Endothelial cell of umbilical vein (primary cell): ENCODE results near the gene DUSP5. TPM values are rescaled to one million over a fixed set of nuclear protein-coding genes. Genes with fewer than 3 reads are reported as not detected.

Experiments used
- BruUV-seq: library from RNA; stranded (reverse); fragments of 400-500 nt; replicated peaks from 2 replicates; lab custom pipeline; 2021; lab: Mats Ljungman, UMichigan
- CTCF ChIA-PET: fragments of 300-600, 350-600 bp; sonication (Branson Sonifier 250); formaldehyde crosslinking; loops from one replicate; lab custom pipeline; 2021; ENCODE audit warnings: antibody characterized with exemption, inconsistent platforms; lab: Charles Lee
- POLR2A ChIA-PET: fragments of 300-600, 350-600 bp; sonication (Branson Sonifier 250); formaldehyde crosslinking; loops from one replicate; lab custom pipeline; 2021; ENCODE audit warnings: antibody characterized with exemption, inconsistent platforms; lab: Charles Lee
- DNase-seq: peaks from one replicate; pipeline ENCODE4 v3.0.0-alpha.2; 2011; ENCODE audit warnings: low read depth, low spot score
- FAIRE-seq: peaks from 2 replicates; lab custom pipeline; 2011; peaks lifted over from hg19 to GRCh38; lab: Jason Lieb, UNC
- H2AFZ ChIP-seq: 2 replicates; pipeline ENCODE4 v1.6.0; 2012; ENCODE audit warnings: low read depth, low read length, control low read depth, inconsistent platforms
- H3K27ac ChIP-seq: 2 replicates; pipeline ENCODE4 v1.5.1; 2011; ENCODE audit warnings: low read depth, mild to moderate bottlenecking, control low read depth, low read length, moderate library complexity; ENCODE audit not compliant: insufficient read depth
- H3K27me3 ChIP-seq, 2 experiments: 2 replicates each; pipeline versions ENCODE4 v1.6.0 to v1.6.1; 2011; ENCODE audit warnings: low read length in 2 of 2, mixed read lengths in 1 of 2; ENCODE audit not compliant: control insufficient read depth in 2 of 2, insufficient read depth in 2 of 2
- H3K36me3 ChIP-seq, 2 experiments: 2 replicates in 1 of 2; 3 replicates in 1 of 2; pipeline ENCODE4 v1.5.1; 2011; ENCODE audit warnings: low read length in 2 of 2, mild to moderate bottlenecking in 1 of 2, moderate library complexity in 1 of 2; ENCODE audit not compliant: control insufficient read depth in 2 of 2, insufficient read depth in 2 of 2; ENCODE audit errors: extremely low read depth in 1 of 2
- H3K4me1 ChIP-seq: 3 replicates; pipeline ENCODE4 v1.5.1; 2011; ENCODE audit warnings: mild to moderate bottlenecking, low read length; ENCODE audit not compliant: control insufficient read depth, insufficient read depth; ENCODE audit errors: extremely low read depth
- H3K4me2 ChIP-seq: 2 replicates; pipeline ENCODE4 v1.6.1; 2011; ENCODE audit warnings: low read length, control low read depth, mixed read lengths; ENCODE audit not compliant: insufficient read depth
- H3K4me3 ChIP-seq, 3 experiments: fragments of 200-600 bp in 1 of 3; sonication (generic), shearing (Covaris generic) in 1 of 3; replicated peaks in 1 of 3; 2 replicates each; pipeline ENCODE4 v1.5.1; 2011 to 2016; ENCODE audit warnings: control low read depth in 3 of 3, low read length in 3 of 3, mild to moderate bottlenecking in 2 of 3, inconsistent platforms in 1 of 3, low read depth in 1 of 3, moderate library complexity in 1 of 3; ENCODE audit not compliant: insufficient read depth in 1 of 3
- H3K79me2 ChIP-seq: 2 replicates; pipeline ENCODE4 v1.6.0; 2012; ENCODE audit warnings: low read length, inconsistent platforms; ENCODE audit not compliant: control insufficient read depth, insufficient read depth
- H3K9ac ChIP-seq: replicated peaks from 2 replicates; pipeline ENCODE3; 2011; ENCODE audit warnings: low read length, control low read depth; ENCODE audit not compliant: insufficient read depth; ENCODE audit errors: extremely low read depth
- H3K9me1 ChIP-seq: replicated peaks from 3 replicates; pipeline ENCODE4 v1.6.0; 2011; ENCODE audit warnings: mild to moderate bottlenecking, low read length; ENCODE audit not compliant: control insufficient read depth, insufficient read depth; ENCODE audit errors: extremely low read depth
- H3K9me3 ChIP-seq: replicated peaks from 2 replicates; pipeline ENCODE4 v1.5.1; 2012; ENCODE audit warnings: low read length, inconsistent platforms; ENCODE audit not compliant: control insufficient read depth, insufficient read depth
- H4K20me1 ChIP-seq: replicated peaks from 2 replicates; pipeline ENCODE3; 2011; ENCODE audit warnings: mild to moderate bottlenecking, low read length; ENCODE audit not compliant: control insufficient read depth, insufficient read depth; ENCODE audit errors: extremely low read depth
- EZH2 ChIP-seq: IDR thresholded peaks from 2 replicates; pipeline ENCODE4 v1.6.1; 2012; ENCODE audit warnings: borderline replicate concordance, low read depth, mild to moderate bottlenecking, moderate library complexity, low read length, inconsistent platforms; ENCODE audit not compliant: severe bottlenecking
- FOS ChIP-seq: IDR thresholded peaks from 2 replicates; pipeline ENCODE4 v1.6.1; 2011; ENCODE audit warnings: mild to moderate bottlenecking, low read length, moderate library complexity, borderline replicate concordance; ENCODE audit not compliant: insufficient read depth
- GATA2 ChIP-seq: IDR thresholded peaks from 2 replicates; pipeline ENCODE4 v1.7.0; 2011; ENCODE audit warnings: low read depth, mild to moderate bottlenecking, moderate library complexity, mixed read lengths, low read length; ENCODE audit not compliant: insufficient read length, insufficient read depth
- POLR2AphosphoS5 ChIP-seq: IDR thresholded peaks from 2 replicates; pipeline ENCODE4 v1.6.1; 2012; ENCODE audit warnings: low read depth, mild to moderate bottlenecking, control low read depth, low read length, moderate library complexity; ENCODE audit not compliant: insufficient read depth
- dilution Hi-C: fragments of 300-500 bp; cut with MboI; formaldehyde crosslinking; loops from one replicate; pipeline ENCODE4 v1.15.0; 2019; ENCODE audit warnings: low sequenced_read_pairs; ENCODE audit not compliant: extremely low pct_ligation_motif_present
- intact Hi-C: fragments of 100-400 bp; cut with micrococcal nuclease; formaldehyde crosslinking; loops from one replicate; pipeline ENCODE4 v1.10.0; 2022
- polyA plus RNA-seq, 4 experiments: library from polyadenylated mRNA; depleted of rRNA in 3 of 4; stranded (reverse) in 3 of 4; unstranded in 1 of 4; fragments of >200 nt; gene quantifications; 2 replicates each; pipeline versions ENCODE4 v1.2.1 to v1.2.3, GENCODE V29; 2011 to 2012; ENCODE audit warnings: missing spikeins in 1 of 4
- total RNA-seq: library from RNA; stranded (reverse); gene quantifications from 2 replicates; pipeline ENCODE4 v1.2.3, GENCODE V29; 2021

DUSP5 gene
- total and polyA plus RNA-seq, 2 donors (not counting 3 experiments of a cell fraction or from before 2014, with no cell fraction given): 12.2 to 25.2 TPM

GRCh38 chr10:110474826-110475225, 22.9 kb upstream of the DUSP5 start:
- Histone ChIP-seq H3K36me3 (no peaks in the 10 kb centered on the region), H3K9me3 (no peaks in the 10 kb centered on the region), H3K9ac (no peak overlapping the region), H3K4me2 (no peak overlapping the region), H3K4me1 (no peaks in the 10 kb centered on the region), H3K4me3 (no peak overlapping the region), H4K20me1 (no peaks in the 10 kb centered on the region), H3K9me1 (no peaks in the 10 kb centered on the region), H3K79me2 (no peaks in the 10 kb centered on the region), H3K27me3 (no peaks in the 10 kb centered on the region), H2AFZ (no peak overlapping the region), H3K27ac (no peak overlapping the region)
- TF ChIP-seq POLR2AphosphoS5: no peak
- no peak for TF ChIP-seq FOS
- no peak for TF ChIP-seq EZH2
- intact Hi-C loops: no loop called here
- no peak for FAIRE-seq
- dilution Hi-C loops: no loop called here
- CTCF ChIA-PET: no interaction called here
- no TSS peak for BruUV-seq
- DNase-seq: no peak
- POLR2A ChIA-PET: interaction anchor here (1.0 kb wide), 1 partner anchor 9 kb away, joined by 3 read pairs; no protein-coding TSS in a partner anchor

- DNase-seq: no peak
- Histone ChIP-seq H3K27me3 (no peaks in the 10 kb centered on the region), H3K4me1 (no peaks in the 10 kb centered on the region), H3K79me2 (no peaks in the 10 kb centered on the region), H3K4me2 (no peak overlapping the region), H2AFZ (no peak overlapping the region), H3K9ac (no peak overlapping the region), H3K27ac (no peak overlapping the region), H3K36me3 (no peaks in the 10 kb centered on the region), H4K20me1 (no peaks in the 10 kb centered on the region), H3K9me3 (no peaks in the 10 kb centered on the region), H3K4me3 (no peak overlapping the region), H3K9me1 (no peaks in the 10 kb centered on the region)
- TF ChIP-seq FOS (no peak), POLR2AphosphoS5 (no peak), GATA2 (no peak), EZH2 (no peak)
- no TSS peak for BruUV-seq
- intact Hi-C loops: no loop called here
- ChIA-PET CTCF (no interaction called here), POLR2A (interaction anchor here (1.0 kb wide), 1 partner anchor 8 kb away, joined by 3 read pairs; no protein-coding TSS in a partner anchor)
- dilution Hi-C loops: no loop called here
- FAIRE-seq: no peak
Observed at GRCh38 chr10:110475722-110476515, 21.8 kb upstream of the DUSP5 start.
